Right ventricle myocardium inferior (tissue), 1 donor: Measurements from ENCODE around the gene TNFRSF12A. TPM values are rescaled to one million over a fixed set of nuclear protein-coding genes. Genes with fewer than 3 reads are reported as not detected.

Experiments
- ATAC-seq: fragments of 200-7000 bp; cut with Tn5 transposase; one replicate; pipeline ENCODE4 v1.9.1; 2020; ENCODE audit warnings: mild to moderate bottlenecking, moderate library complexity
- DNase-seq: peaks from one replicate; pipeline ENCODE4 v3.0.0; 2021; ENCODE audit errors: missing footprints
- intact Hi-C: fragments of 100-400 bp; cut with DNase I; formaldehyde crosslinking; loops from one replicate; pipeline ENCODE4 v1.11.0; 2022
- total RNA-seq: library from RNA; stranded (reverse); fragmentation: NEBNext Ultra II Directional; extraction: Animal tissue kit (Norgen Biotek cat#: 25700); gene quantifications from one replicate; pipeline ENCODE4 v1.2.1, GENCODE V29; 2021
- donor health status: DM: no; HTN: yes; CAD: no; lungs with severe emphysema.

TNFRSF12A gene
- total RNA-seq, 1 donor from 2014 or later = 42.8 TPM

DNA sequence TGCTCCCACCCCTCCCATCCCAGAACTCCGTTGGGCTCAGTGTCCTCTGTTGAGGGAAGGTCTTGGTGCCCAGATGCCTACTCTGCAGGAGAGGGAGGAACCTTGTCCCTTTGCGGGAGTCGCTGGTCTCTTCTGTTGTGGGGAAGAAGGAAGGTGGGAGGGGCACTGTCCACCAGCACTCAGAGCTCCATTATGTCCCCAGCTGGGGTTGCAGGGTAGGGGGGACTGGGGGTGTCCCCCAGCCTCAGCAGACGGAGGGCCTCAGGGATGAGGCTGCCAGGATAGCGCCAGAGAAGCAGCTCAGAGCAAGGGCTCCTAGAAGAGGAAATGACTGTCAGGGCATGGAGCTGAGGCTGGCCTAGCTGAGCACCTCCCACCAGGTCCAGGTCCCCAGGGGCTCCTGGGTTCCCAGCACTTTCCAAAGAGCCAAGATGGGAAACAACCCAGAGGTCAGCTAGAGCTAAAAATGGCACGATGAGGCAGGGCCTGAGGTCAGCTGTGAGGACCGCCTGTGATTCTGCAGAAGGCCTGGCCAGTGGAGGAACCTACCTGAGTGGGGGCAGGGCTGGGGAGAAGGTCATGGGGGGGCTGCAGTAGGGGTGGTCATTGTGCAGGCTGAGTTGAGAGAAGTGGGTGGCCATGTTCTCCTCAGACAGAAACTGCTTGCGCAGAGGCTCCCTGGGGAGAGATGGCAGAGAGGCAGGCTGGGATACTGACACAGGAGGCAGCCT, 2.7 kb downstream of the TNFRSF12A start:
- ATAC-seq (no peak), DNase-seq (no peak)
- intact Hi-C loops = no loop called here

DNA sequence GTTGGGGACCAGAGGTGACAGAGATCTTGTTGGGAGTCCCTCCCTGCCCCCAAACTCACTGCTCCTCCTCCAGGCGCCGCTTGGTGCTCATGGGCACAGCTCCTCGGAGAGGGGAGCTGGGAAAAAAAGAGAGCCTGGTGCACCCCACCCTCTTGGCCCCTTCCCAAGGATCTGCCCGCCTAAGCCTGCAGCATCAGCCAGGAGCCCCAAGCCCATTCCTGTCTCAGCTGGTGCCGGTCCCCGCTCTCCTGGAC, 3.2 kb downstream of the TNFRSF12A start:
- ATAC-seq (no peak), DNase-seq (no peak)
- intact Hi-C loops = no loop called here

DNA sequence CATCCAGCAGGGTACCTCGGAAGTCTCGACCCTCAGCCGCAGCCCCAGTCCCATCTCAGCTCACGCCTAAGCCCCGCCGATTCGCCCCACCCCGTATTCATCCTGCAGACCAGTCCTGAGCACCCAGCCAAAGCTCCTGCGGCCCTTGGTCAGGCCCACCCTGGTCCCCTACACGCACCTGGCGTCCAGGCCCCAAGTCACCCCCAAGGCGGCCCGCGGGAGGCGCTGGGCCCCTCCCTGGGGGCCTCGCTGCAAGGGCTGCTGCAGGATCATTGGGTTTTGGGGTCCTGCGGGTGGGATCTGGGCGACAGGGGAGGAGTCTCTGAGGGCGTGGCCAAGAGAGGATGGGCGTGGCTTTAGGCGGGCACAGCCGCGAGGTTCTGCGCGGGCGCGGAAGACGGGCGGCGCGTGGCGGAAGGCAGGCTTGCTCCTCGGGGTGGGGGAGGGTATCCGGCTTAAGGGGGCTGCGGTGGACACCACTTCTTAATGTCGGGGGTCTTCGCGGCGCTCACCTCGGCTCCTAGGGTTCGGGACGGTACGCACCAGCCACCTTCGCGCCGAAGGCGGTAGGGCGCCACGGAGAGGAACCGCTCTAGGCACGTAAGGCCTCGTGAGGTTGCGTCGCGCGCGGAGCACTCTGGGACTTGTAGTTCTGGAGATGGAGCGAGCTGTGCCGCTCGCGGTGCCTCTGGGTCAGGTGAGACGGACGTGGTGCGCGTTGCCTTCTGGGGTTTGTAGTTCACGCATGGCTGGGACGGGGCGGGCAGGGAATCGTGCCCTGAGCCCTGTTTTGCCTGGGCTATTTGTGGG, 3.7 kb downstream of the TNFRSF12A start, which contains the start of the genes HCFC1R1 and THOC6:
HCFC1R1 (minus strand) TSS at position 274 of the 810 bp plus-strand sequence; CDS start at position 273, 1 bp downstream.
THOC6 (plus strand) TSS at position 367 of the 810 bp plus-strand sequence; CDS start at position 659, 292 bp downstream.
- intact Hi-C loops = no loop called here
- DNase-seq = peak; percentile 100
- peak; percentile 82 for ATAC-seq

DNA sequence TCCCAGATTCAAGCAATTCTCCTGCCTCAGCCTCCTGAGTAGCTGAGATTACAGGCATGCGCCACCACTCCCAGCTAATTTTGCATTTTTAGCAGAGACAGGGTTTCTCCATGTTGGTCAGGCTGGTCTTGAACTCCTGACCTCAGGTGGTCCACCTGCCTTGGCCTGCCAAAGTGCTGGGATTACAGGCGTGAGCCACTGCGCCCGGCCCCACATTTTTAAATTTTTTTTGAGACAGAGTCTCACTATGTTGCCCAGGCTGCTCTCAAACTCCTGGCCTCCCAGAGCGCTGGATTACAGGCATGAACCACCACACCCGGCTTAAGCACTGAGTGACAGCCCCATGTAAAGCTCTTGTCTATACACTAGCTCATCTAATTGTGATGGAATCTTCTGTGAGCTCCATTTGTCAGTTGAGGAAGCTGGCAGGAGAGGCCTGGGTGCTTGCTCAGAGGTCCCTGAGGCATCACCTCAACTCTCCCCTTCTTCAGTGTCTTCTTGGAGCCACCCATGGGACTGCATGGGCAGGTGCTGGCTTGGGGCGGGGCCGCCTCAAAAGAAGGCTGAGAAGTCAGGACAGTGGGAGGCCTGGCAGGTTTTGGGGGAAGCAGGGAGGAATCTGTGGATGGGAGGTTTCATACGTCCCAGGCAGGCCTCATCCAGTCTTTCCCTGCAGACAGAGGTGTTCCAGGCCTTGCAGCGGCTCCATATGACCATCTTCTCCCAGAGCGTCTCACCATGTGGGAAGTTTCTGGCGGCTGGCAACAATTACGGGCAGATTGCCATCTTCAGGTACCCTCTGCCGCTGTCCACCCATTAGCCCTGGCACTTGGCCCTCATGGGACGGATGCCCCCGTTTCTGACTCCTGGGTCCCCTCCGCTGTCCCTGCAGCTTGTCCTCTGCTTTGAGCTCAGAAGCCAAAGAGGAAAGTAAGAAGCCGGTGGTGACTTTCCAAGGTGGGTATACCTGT, 5.1 kb downstream of the TNFRSF12A start:
- DNase-seq (no peak), ATAC-seq (no peak)
- intact Hi-C loops = no loop called here

DNA sequence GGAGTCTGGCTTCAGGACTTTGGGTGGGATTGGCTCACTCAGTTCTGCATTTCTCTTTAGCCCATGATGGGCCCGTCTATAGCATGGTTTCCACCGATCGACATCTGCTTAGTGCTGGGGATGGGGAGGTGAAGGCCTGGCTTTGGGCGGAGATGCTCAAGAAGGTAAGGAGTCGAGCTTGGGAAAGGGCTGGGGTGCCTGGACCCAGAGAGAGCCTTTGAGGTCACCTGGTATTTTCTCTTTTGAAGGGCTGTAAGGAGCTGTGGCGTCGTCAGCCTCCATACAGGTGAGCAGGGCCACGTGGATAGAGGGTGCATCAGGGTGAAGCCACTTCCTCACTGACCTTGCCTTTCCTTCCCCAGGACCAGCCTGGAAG, 5.8 kb downstream of the TNFRSF12A start:
- no peak for DNase-seq
- intact Hi-C loops = no loop called here
- ATAC-seq = no peak

DNA sequence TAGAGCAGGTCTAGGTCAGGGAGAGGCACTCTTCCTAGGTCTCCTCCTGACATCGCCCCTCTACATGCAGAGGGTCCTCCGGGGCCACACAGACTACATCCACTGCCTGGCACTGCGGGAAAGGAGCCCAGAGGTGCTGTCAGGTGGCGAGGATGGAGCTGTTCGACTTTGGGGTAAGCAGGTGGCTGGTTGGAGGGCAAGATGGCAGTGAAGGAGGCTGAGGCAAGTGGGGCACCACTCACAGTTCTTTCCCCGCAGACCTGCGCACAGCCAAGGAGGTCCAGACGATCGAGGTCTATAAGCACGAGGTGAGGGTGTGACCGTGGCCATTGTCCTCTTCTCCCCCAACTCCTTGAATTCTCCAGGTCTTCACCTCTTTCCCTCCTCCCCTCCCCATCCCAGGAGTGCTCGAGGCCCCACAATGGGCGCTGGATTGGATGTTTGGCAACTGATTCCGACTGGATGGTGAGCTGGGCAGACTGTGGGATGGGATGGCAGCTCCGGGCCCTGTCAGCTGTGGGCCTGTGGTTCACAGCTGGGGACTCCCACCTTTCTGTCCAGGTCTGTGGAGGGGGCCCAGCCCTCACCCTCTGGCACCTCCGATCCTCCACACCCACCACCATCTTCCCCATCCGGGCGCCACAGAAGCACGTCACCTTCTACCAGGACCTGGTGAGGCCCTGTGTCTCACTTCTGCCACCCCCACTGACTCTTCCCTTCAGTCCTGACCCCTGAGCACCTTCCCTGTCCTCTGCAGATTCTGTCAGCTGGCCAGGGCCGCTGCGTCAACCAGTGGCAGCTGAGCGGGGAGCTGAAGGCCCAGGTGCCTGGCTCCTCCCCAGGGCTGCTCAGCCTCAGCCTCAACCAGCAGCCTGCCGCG, 6.7 kb downstream of the TNFRSF12A start:
- intact Hi-C loops = no loop called here
- ATAC-seq (no peak), DNase-seq (no peak)

DNA sequence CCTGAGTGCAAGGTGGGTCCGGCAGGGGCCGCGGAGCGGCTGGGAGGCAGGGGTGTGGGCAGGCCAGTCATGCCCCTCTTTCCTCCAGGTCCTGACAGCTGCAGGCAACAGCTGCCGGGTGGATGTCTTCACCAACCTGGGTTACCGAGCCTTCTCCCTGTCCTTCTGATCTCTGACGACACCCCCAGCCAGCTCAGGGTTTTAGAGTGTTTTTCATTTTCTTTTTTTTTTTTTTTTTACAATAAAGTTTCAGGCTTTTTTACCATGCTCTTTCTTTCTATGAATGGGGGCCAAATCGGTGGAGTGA, 7.3 kb downstream of the TNFRSF12A start:
- intact Hi-C loops = no loop called here
- ATAC-seq = no peak
- DNase-seq = no peak

DNA sequence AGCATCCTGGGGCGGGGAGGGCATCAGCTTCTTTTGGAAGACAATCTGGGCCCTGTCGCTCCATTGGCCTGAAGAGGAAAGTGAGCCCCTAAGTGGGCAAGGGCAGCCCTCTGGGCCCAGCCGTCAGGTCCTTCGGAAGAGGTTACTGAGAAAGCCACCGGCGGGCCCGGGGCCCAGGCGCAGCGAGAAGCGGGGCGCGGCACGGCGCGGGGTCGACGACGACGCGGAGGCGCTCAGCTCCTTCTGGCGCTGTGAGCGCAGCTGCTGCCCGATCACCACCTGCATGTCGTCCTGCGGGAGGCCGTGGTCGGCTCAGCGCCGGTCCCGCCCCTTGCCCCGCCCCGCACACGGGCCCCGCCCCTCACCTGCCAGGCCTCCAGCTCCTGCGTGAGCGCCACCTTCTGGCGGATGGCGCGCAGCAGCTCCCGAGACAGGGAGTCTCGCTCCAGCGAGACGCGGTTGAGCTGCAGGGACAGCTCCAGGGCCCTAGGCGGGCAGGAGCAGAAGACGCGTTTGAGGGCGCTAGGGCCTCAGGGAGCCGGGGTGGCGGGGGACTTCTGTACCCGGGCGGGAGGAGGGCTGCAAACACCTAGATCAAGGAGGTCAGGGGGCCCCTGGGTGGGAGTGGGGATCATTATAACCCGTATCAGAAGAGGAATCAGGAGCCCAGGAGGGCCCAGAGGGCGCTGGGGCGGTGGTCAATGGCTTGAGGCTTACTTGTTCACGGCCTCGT, 8.0 kb downstream of the TNFRSF12A start:
- intact Hi-C loops = no loop called here
- peak; percentile 36 for ATAC-seq
- DNase-seq = peak; percentile 93

DNA sequence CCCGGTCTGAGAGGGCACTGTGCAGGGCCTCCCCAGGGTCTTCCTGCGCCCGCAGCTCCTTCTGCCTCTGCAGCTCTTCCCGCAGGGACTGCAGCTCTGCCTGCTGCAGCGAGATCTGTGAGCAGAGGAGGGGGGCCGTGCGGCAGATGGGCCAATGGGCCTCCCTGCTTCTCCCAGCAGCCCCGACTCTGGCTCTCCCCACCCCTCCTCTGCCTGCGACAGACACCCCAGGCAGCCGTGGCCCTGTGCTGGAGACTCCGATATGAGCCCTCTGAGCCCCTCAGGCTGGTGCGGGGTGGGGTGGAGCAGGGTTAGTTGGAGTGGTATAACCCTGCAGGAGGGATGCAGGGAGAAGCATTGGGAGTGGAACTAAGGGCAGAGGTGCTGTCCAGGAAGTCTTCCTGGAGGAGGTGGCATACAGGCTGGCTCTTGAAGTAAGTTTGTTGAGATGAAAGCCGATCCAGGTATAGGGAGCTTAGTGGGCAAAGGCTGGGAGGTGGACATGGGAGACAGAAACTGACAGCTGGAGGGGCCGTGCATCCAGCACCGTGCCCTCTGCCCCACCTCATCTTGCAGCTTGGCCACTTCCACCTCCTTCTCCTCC, 8.7 kb downstream of the TNFRSF12A start:
- intact Hi-C loops = no loop called here
- DNase-seq = no peak
- ATAC-seq = no peak

DNA sequence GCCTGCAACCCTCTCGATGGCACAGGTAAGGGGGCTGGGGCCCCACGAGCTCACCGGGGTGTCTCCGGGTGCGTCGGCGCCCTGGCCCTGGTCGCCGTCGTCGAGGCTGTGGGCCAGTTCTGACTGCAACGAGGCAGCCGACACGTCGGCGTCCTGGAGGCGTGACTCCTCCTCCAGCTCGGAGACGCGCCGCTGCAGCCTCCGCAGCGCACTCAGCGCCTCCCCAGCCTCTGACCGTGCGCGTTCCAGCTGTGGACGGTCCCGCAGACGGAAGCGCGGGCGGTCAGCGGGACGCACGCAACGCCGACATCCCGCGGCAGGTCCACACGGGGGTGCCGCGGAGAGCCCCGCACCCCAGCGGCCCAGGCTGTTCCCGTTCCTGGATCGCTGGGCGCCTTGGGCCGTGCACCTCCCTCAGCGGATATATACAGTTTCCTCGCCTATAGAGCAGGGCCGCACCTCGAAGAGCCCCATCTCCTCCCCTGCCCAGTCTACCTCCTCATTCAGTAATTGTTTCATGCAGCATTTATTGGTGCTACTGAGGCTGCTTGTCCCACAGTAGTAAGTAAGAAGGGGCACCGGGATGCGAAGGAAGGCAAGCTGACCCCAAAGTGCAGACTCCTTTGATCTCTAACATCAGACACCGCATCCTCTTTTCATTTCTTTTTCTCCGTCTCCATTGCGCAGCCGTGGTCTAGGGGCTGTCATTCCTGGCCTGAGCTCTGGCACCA, 9.5 kb downstream of the TNFRSF12A start:
- ATAC-seq (no peak), DNase-seq (no peak)
- intact Hi-C loops = no loop called here

DNA sequence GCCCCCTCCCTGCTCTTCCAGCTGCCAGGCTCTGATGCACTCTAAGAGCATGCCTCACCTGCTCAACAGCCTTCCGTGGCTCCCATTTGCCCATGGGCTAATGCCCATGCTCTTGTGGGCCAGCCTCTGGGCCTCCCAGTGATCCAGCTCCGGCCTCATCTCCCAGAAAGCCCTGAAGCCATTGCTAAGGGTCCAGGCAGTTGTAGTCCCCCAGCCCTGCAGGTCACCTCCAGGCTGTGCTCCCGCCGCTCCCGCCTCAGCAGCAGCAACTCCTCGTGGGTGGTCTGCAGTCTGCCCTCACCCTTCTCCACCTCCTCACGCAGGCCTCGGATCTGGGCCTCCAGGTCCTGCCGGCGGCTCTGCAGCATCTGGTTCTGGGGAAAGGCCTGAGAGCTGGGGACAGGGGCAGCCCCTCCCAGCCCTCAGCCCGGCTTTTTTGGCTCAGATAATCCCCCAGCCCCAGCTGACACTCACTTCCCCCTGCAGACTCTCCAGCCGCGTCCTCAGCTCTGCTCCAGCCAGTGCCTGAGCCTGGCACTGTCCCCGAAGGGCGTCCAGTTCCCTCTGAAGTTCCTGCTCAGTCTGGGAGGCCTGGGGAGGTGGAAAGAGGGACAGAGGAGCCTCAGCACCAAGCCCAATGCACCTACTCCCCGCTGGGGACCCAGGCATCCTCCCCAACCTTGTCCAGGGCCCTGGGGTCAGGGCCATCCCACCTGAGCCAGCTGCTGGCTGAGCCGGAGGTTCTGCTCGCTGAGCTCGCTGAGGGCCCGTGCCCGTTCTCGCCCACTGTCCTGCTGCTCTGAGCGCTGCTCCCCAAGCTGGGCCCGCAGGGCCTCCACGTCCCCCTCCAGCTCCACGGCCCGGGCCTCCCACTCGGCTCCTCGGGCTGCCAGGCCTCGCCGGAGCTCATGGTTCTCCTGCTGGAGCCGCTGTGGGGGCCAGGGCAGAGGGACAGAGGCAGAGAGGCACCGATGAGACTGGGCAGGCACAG, 10.3 kb downstream of the TNFRSF12A start:
- no peak for ATAC-seq
- no peak for DNase-seq
- intact Hi-C loops = no loop called here

DNA sequence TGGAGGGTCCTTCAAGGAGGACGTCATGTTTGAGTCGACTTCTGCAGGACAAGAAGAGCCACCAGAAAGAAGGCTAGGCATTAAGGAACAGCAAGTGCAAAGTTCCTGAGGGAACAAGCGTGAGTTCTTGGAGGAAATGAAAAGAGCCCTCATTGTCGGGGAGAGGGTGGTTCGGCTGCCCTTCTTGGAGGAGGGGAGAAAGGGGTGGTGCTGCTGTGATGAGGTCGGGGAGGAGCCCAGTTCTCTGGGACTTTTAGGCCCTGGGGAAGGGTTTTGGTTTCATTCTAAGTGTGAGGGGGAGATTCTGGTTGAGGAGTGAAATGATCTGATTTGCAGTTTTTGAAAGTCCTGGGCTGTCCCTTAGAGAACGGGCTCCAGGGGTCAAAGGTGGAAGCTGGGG, 12.5 kb downstream of the TNFRSF12A start:
- DNase-seq = no peak
- ATAC-seq = no peak
- intact Hi-C loops = no loop called here

DNA sequence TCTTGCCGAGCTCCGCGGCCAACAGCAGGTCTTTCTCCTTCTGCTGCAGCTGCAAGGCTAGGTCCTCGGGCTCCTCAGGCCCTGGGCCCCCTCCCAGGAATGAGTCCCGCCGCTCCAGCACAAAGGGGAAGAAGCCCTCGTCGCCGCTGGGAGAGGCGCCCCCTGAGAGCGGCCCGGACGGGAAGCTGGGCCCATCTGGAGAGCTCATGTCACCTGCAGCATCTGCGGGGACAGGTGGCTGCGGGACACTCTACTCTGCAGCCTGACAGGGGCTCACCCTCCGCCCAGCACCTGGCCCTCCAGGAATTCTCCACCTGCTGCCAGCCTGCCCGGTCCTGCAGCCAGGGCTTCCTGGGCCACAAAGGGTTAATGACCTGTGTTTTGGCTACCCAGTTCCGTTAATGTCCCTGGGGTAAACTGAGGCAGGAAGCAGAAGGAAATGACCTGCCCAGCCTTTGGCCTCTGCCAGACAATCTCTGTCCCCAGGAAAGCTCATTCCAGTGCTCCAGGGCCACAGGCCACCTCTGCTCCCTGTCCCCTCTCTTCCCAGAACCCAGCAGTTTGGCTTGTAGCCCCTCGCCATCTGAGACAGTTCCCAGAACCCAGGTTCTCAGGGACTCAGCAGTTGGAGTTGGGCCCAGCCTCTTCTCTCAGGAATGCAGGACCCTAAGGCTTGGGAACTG, 15.3 kb downstream of the TNFRSF12A start:
- intact Hi-C loops = no loop called here
- DNase-seq (no peak), ATAC-seq (no peak)

DNA sequence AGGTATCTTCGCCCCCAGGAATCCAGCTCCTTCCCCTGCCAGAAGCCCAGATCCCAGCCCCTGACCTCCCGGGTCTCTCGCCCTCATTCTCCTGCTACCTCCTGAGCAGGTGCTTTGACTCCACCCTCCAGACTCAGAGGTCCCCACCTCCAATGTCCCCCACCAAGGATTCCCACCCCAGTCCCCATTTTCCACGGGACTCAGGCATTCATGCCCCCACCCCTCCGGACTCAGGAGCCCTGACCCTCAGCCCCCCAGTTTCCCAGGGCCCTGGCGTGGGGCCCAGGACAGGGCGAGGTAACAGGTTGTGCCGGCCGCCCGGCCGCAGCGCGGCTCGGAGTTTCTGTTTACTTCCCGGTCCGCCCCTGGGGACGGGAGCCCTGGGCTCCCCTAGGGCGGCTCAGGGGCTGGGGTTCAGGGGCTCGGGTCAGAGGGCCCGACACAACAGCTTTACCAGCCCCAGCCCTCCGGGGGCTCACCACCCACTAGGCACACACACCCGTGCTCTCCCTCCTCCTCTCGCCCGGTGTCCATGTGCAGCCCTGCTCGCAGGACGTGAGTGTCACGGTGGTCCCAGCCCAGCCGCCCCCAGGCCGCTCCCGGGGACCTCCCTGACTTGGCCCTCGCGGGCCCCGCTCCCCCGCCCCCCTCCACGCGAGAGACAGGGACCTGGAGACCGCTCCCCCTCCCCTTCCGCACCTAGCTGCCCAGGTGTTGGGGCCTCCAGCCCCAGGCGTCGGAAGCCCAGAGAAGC, 16.0 kb downstream of the TNFRSF12A start:
- intact Hi-C loops = no loop called here
- peak; percentile 11 for DNase-seq
- ATAC-seq = no peak
